ENCODE results near the gene ELL.

Gene ELL

GRCh38 chr19:18437491-18438330, 84.2 kb downstream of the ELL start, which contains the start of gene ISYNA1:
ISYNA1 (minus strand) TSS chr19:18438133; CDS start chr19:18437979, 154 bp downstream.
- peaks cover 9% of the 10 kb centered on the region for H3K36me3 ChIP-seq (ENCODE audit: control insufficient read depth, low read length)
- no peak within 1 kb of the TSS for H3K27ac ChIP-seq (ENCODE audit: low read depth, low read length)
- no peaks in the 10 kb centered on the region for H3K9me3 ChIP-seq (ENCODE audit: control insufficient read depth, insufficient read depth, low read length)
- peaks cover 12% of the 10 kb centered on the region; the same call in 1 of the 2 replicates for H3F3A ChIP-seq (ENCODE audit: control insufficient read depth, insufficient read depth)
- H3K4me3 ChIP-seq (ENCODE audit: low read length): peak within 1 kb of the TSS; percentile 73
- H3K79me2 ChIP-seq (ENCODE audit: control insufficient read depth, low read length): no peaks in the 10 kb centered on the region
- H3K4me1 ChIP-seq (ENCODE audit: control insufficient read depth, low read length): peaks cover 30% of the 10 kb centered on the region
- no peaks in the 10 kb centered on the region for H3K9me2 ChIP-seq (replicated peaks; ENCODE audit: control insufficient read depth, low read length)
- no peaks in the 10 kb centered on the region for H4K20me1 ChIP-seq (ENCODE audit: control insufficient read depth, insufficient read depth, low read depth, low read length)
- TF ChIP-seq EZH2phosphoT487 (IDR thresholded peaks at IDR 0.05; ENCODE audit: borderline replicate concordance, low read length) (no peak), CTCF (IDR thresholded peaks at IDR 0.05; ENCODE audit: low read depth, low read length, poor library complexity, severe bottlenecking) (no peak)
- H3K4me2 ChIP-seq (ENCODE audit: low read length): peak within 1 kb of the TSS; percentile 97
- H3K27me3 ChIP-seq (ENCODE audit: control insufficient read depth, low read length): no peaks in the 10 kb centered on the region

GRCh38 chr19:18436671-18437490, 85.0 kb downstream of the ELL start:
- Histone ChIP-seq H3K27ac (ENCODE audit: low read depth, low read length) (no peak overlapping the region), H3F3A (ENCODE audit: control insufficient read depth, insufficient read depth) (peaks cover 12% of the 10 kb centered on the region; the same call in 1 of the 2 replicates), H3K27me3 (ENCODE audit: control insufficient read depth, low read length) (no peaks in the 10 kb centered on the region), H4K20me1 (ENCODE audit: control insufficient read depth, insufficient read depth, low read depth, low read length) (no peaks in the 10 kb centered on the region), H3K4me1 (ENCODE audit: control insufficient read depth, low read length) (peaks cover 38% of the 10 kb centered on the region), H3K36me3 (ENCODE audit: control insufficient read depth, low read length) (peaks cover 16% of the 10 kb centered on the region), H3K4me2 (ENCODE audit: low read length) (peak overlapping the region; percentile 97), H3K9me2 (replicated peaks; ENCODE audit: control insufficient read depth, low read length) (no peaks in the 10 kb centered on the region), H3K79me2 (ENCODE audit: control insufficient read depth, low read length) (no peaks in the 10 kb centered on the region), H3K4me3 (ENCODE audit: low read length) (peak overlapping the region; percentile 73), H3K9me3 (ENCODE audit: control insufficient read depth, insufficient read depth, low read length) (no peaks in the 10 kb centered on the region)
- no peak for TF ChIP-seq EZH2phosphoT487 (IDR thresholded peaks at IDR 0.05; ENCODE audit: borderline replicate concordance, low read length)
- TF ChIP-seq CTCF (IDR thresholded peaks at IDR 0.05; ENCODE audit: low read depth, low read length, poor library complexity, severe bottlenecking): no peak

- H3K4me2 ChIP-seq (ENCODE audit: low read length): peak overlapping the region; percentile 97
- H3K27ac ChIP-seq (ENCODE audit: low read depth, low read length): no peak overlapping the region
- TF ChIP-seq CTCF (IDR thresholded peaks at IDR 0.05; ENCODE audit: low read depth, low read length, poor library complexity, severe bottlenecking): no peak
- H3K36me3 ChIP-seq (ENCODE audit: control insufficient read depth, low read length): peaks cover 22% of the 10 kb centered on the region
- H3F3A ChIP-seq (ENCODE audit: control insufficient read depth, insufficient read depth): peaks cover 12% of the 10 kb centered on the region; the same call in 1 of the 2 replicates
- no peaks in the 10 kb centered on the region for H4K20me1 ChIP-seq (ENCODE audit: control insufficient read depth, insufficient read depth, low read depth, low read length)
- H3K9me2 ChIP-seq (replicated peaks; ENCODE audit: control insufficient read depth, low read length): no peaks in the 10 kb centered on the region
- H3K4me3 ChIP-seq (ENCODE audit: low read length): peak overlapping the region; percentile 73; the same call in 1 of the 2 replicates
- no peaks in the 10 kb centered on the region for H3K9me3 ChIP-seq (ENCODE audit: control insufficient read depth, insufficient read depth, low read length)
- peaks cover 43% of the 10 kb centered on the region for H3K4me1 ChIP-seq (ENCODE audit: control insufficient read depth, low read length)
- H3K27me3 ChIP-seq (ENCODE audit: control insufficient read depth, low read length): no peaks in the 10 kb centered on the region
- no peaks in the 10 kb centered on the region for H3K79me2 ChIP-seq (ENCODE audit: control insufficient read depth, low read length)
These were observed 85.8 kb downstream of the ELL start for GRCh38 chr19:18435842-18436670.
